Measurements from ENCODE around the gene KIF26B. TPM values are rescaled to one million over a fixed set of nuclear protein-coding genes. Genes with fewer than 3 reads are reported as not detected.
"Not testable (repeated sequence)": the region's sequence is repeated elsewhere in the genome, so short reads cannot be mapped to it uniquely, and the experiment has no call there.

KIF26B gene
- polyA plus RNA-seq, 1 donor: 1.00 TPM

GRCh38 chr1:245383396-245384330, 228.9 kb downstream of the KIF26B start:
- no peak for DNase-seq (ENCODE audit: low read depth)

- DNase-seq (ENCODE audit: low read depth): no peak
Observed at GRCh38 chr1:245386297-245386971, 231.6 kb downstream of the KIF26B start.

- DNase-seq (ENCODE audit: low read depth): no peak
Observed at GRCh38 chr1:245388687-245389086, 233.9 kb downstream of the KIF26B start.

- no peak for DNase-seq (ENCODE audit: low read depth)
Observed at GRCh38 chr1:245389873-245390272, 235.1 kb downstream of the KIF26B start.

- DNase-seq (ENCODE audit: low read depth): no peak
Observed at GRCh38 chr1:245390975-245391374, 236.2 kb downstream of the KIF26B start.

GRCh38 chr1:245393694-245394093, 238.9 kb downstream of the KIF26B start:
- no peak for DNase-seq (ENCODE audit: low read depth)

GRCh38 chr1:245395680-245396079, 240.9 kb downstream of the KIF26B start:
- no peak for DNase-seq (ENCODE audit: low read depth)

- DNase-seq (ENCODE audit: low read depth): no peak
Observed at GRCh38 chr1:245396615-245397014, 241.8 kb downstream of the KIF26B start.

GRCh38 chr1:245397771-245398170, 243.0 kb downstream of the KIF26B start:
- no peak for DNase-seq (ENCODE audit: low read depth)

GRCh38 chr1:245398180-245398579, 243.4 kb downstream of the KIF26B start:
- no peak for DNase-seq (ENCODE audit: low read depth)

GRCh38 chr1:245401881-245402587, 247.2 kb downstream of the KIF26B start:
- no peak for DNase-seq (ENCODE audit: low read depth)

GRCh38 chr1:245402998-245403397, 248.2 kb downstream of the KIF26B start:
- DNase-seq (ENCODE audit: low read depth): not testable (repeated sequence)

- DNase-seq (ENCODE audit: low read depth): no peak
Observed at GRCh38 chr1:245404527-245404926, 249.7 kb downstream of the KIF26B start.

GRCh38 chr1:245404952-245405351, 250.2 kb downstream of the KIF26B start:
- DNase-seq (ENCODE audit: low read depth): no peak

- no peak for DNase-seq (ENCODE audit: low read depth)
Observed at GRCh38 chr1:245406426-245406825, 251.6 kb downstream of the KIF26B start.

GRCh38 chr1:245407983-245408382, 253.2 kb downstream of the KIF26B start:
- DNase-seq (ENCODE audit: low read depth): no peak

GRCh38 chr1:245409341-245410195, 254.8 kb downstream of the KIF26B start:
- no peak for DNase-seq (ENCODE audit: low read depth)

GRCh38 chr1:245411245-245412036, 256.7 kb downstream of the KIF26B start:
- DNase-seq (ENCODE audit: low read depth): no peak

- no peak for DNase-seq (ENCODE audit: low read depth)
Observed at GRCh38 chr1:245412306-245412705, 257.5 kb downstream of the KIF26B start.

GRCh38 chr1:245416781-245417180, 262.0 kb downstream of the KIF26B start:
- DNase-seq (ENCODE audit: low read depth): no peak
